H9 (cell line): ENCODE results near the gene TSPO2. TPM values are rescaled to one million over a fixed set of nuclear protein-coding genes. Genes with fewer than 3 reads are reported as not detected.

Source experiments
- DNase-seq: peaks from one replicate; pipeline ENCODE4 v3.0.0-alpha.2; 2017
- H2AFZ ChIP-seq: one replicate; pipeline ENCODE4 v1.6.1; 2013; ENCODE audit warnings: mild to moderate bottlenecking, low read length, control low read depth, moderate library complexity
- H2AK5ac ChIP-seq: 2 replicates; pipeline ENCODE4 v1.6.1; 2013; ENCODE audit warnings: low read length, control low read depth, mixed read lengths; ENCODE audit not compliant: insufficient read length
- H2BK120ac ChIP-seq: one replicate; pipeline ENCODE4 v1.6.1; 2013; ENCODE audit warnings: low read depth, mild to moderate bottlenecking, low read length, control low read depth, inconsistent platforms; ENCODE audit not compliant: poor library complexity, severe bottlenecking
- H2BK12ac ChIP-seq: 2 replicates; pipeline ENCODE4 v1.6.1; 2013; ENCODE audit warnings: low read length, control low read depth, mixed read lengths, low read depth; ENCODE audit not compliant: insufficient read length
- H2BK15ac ChIP-seq: 2 replicates; pipeline ENCODE4 v1.6.1; 2013; ENCODE audit warnings: low read depth, low read length, control low read depth
- H2BK20ac ChIP-seq: one replicate; pipeline ENCODE4 v1.6.1; 2013; ENCODE audit warnings: low read depth, mild to moderate bottlenecking, low read length, control low read depth, inconsistent platforms; ENCODE audit not compliant: poor library complexity, severe bottlenecking
- H2BK5ac ChIP-seq: 2 replicates; pipeline ENCODE4 v1.6.1; 2013; ENCODE audit warnings: low read length, control low read depth, mixed read lengths; ENCODE audit not compliant: insufficient read length
- H3K14ac ChIP-seq: 2 replicates; pipeline ENCODE4 v1.6.1; 2013; ENCODE audit warnings: low read length, control low read depth; ENCODE audit not compliant: insufficient read depth
- H3K18ac ChIP-seq: 2 replicates; pipeline ENCODE4 v1.6.1; 2013; ENCODE audit warnings: low read depth, mild to moderate bottlenecking, mixed read lengths, low read length, control low read depth; ENCODE audit not compliant: insufficient read length
- H3K23ac ChIP-seq: 2 replicates; pipeline ENCODE4 v1.6.1; 2013; ENCODE audit warnings: low read length, control low read depth, mixed read lengths, low read depth; ENCODE audit not compliant: insufficient read length
- H3K23me2 ChIP-seq: 2 replicates; pipeline ENCODE4 v1.6.1; 2013; ENCODE audit warnings: low read depth, mild to moderate bottlenecking, mixed read lengths, low read length, control low read depth; ENCODE audit not compliant: insufficient read length, poor library complexity, severe bottlenecking
- H3K27ac ChIP-seq: 2 replicates; pipeline ENCODE4 v1.5.1; 2013; ENCODE audit warnings: low read length, control low read depth, mixed read lengths, low read depth; ENCODE audit not compliant: insufficient read length
- H3K27me3 ChIP-seq: 2 replicates; pipeline ENCODE4 v1.6.1; 2013; ENCODE audit warnings: low read length, control low read depth, inconsistent platforms; ENCODE audit not compliant: insufficient read depth
- H3K4ac ChIP-seq: 2 replicates; pipeline ENCODE4 v1.6.1; 2013; ENCODE audit warnings: low read depth, mild to moderate bottlenecking, control low read depth, inconsistent platforms, low read length, moderate library complexity
- H3K4me1 ChIP-seq: 2 replicates; pipeline ENCODE4 v1.6.1; 2013; ENCODE audit warnings: low read length, control low read depth, inconsistent platforms; ENCODE audit not compliant: insufficient read depth
- H3K4me2 ChIP-seq: 2 replicates; pipeline ENCODE4 v1.6.1; 2013; ENCODE audit warnings: low read length, control low read depth, mixed read lengths; ENCODE audit not compliant: insufficient read length, insufficient read depth
- H3K56ac ChIP-seq: 2 replicates; pipeline ENCODE4 v1.6.1; 2013; ENCODE audit warnings: low read depth, mild to moderate bottlenecking, mixed read lengths, low read length, control low read depth; ENCODE audit not compliant: insufficient read length
- H3K79me1 ChIP-seq: 2 replicates; pipeline ENCODE4 v1.6.1; 2013; ENCODE audit warnings: low read depth, mild to moderate bottlenecking, moderate library complexity, low read length, control low read depth, inconsistent platforms; ENCODE audit not compliant: insufficient read depth, poor library complexity, severe bottlenecking
- H3K79me2 ChIP-seq: 2 replicates; pipeline ENCODE4 v1.6.1; 2013; ENCODE audit warnings: low read length, control low read depth, inconsistent platforms; ENCODE audit not compliant: insufficient read depth
- H3K9ac ChIP-seq: 2 replicates; pipeline ENCODE4 v1.6.1; 2013; ENCODE audit warnings: low read length, control low read depth, mixed read lengths; ENCODE audit not compliant: insufficient read length; ENCODE audit errors: extremely low read depth
- H3K9me3 ChIP-seq: one replicate; pipeline ENCODE4 v1.6.1; 2013; ENCODE audit warnings: low read depth, low read length, inconsistent platforms; ENCODE audit not compliant: control insufficient read depth
- H3T11ph ChIP-seq: one replicate; pipeline ENCODE4 v1.6.1; 2013; ENCODE audit warnings: mild to moderate bottlenecking, low read length, control low read depth, inconsistent platforms
- H4K20me1 ChIP-seq: one replicate; pipeline ENCODE4 v1.6.1; 2013; ENCODE audit not compliant: control insufficient read depth, insufficient read length, insufficient read depth
- H4K5ac ChIP-seq: 2 replicates; pipeline ENCODE4 v1.6.1; 2013; ENCODE audit warnings: low read depth, mild to moderate bottlenecking, mixed read lengths, low read length, control low read depth; ENCODE audit not compliant: insufficient read length
- H4K8ac ChIP-seq: replicated peaks from 2 replicates; pipeline ENCODE4 v1.6.1; 2013; ENCODE audit warnings: low read length, control low read depth, mixed read lengths, low read depth; ENCODE audit not compliant: insufficient read length
- H4K91ac ChIP-seq: 2 replicates; pipeline ENCODE4 v1.6.1; 2013; ENCODE audit warnings: low read depth, mild to moderate bottlenecking, moderate library complexity, mixed read lengths, low read length, control low read depth; ENCODE audit not compliant: insufficient read length
- H3K27ac Mint-ChIP-seq, 3 experiments: 2 replicates in 2 of 3; 3 replicates in 1 of 3; pipeline ENCODE4 v1.8.0; 2020 to 2021; ENCODE audit warnings: mixed read lengths in 3 of 3, mild to moderate bottlenecking in 1 of 3, moderate library complexity in 1 of 3
- H3K27me3 Mint-ChIP-seq: 2 replicates; pipeline ENCODE4 v1.8.0; 2021; ENCODE audit warnings: low read depth, mild to moderate bottlenecking, moderate library complexity, mixed read lengths
- H3K36me3 Mint-ChIP-seq, 3 experiments: 2 replicates in 2 of 3; 3 replicates in 1 of 3; pipeline ENCODE4 v1.8.0; 2020 to 2021; ENCODE audit warnings: low read depth in 3 of 3, mixed read lengths in 3 of 3; ENCODE audit not compliant: insufficient read depth in 1 of 3
- H3K4me1 Mint-ChIP-seq, 2 experiments: 2 replicates each; pipeline ENCODE4 v1.8.0; 2020; ENCODE audit warnings: mixed read lengths in 2 of 2
- H3K4me3 Mint-ChIP-seq, 2 experiments: 2 replicates in 1 of 2; 3 replicates in 1 of 2; pipeline ENCODE4 v1.8.0; 2020 to 2021; ENCODE audit warnings: mild to moderate bottlenecking in 2 of 2, mixed read lengths in 2 of 2, moderate library complexity in 1 of 2
- H3K9me3 Mint-ChIP-seq, 2 experiments: 2 replicates in 1 of 2; 3 replicates in 1 of 2; pipeline ENCODE4 v1.8.0; 2020; ENCODE audit warnings: mild to moderate bottlenecking in 2 of 2, mixed read lengths in 2 of 2, moderate library complexity in 1 of 2
- CTCF ChIP-seq: fragments of 200-600 bp; sonication (generic); conservative IDR thresholded peaks from 3 replicates; pipeline ENCODE4 v1.8.0; 2021; ENCODE audit warnings: antibody characterized with exemption, mild to moderate bottlenecking
- WGBS: extraction: QIAGEN DNeasy Blood & Tissue Kit; methylation state at CpG from one replicate; pipeline ENCODE4 v1.1.7; 2013; ENCODE audit warnings: missing lambda C conversion rate, low lambda C conversion rate, mixed read lengths; ENCODE audit not compliant: insufficient read length; ENCODE audit errors: extremely low coverage; 5-methylcytosine and 5-hydroxymethylcytosine counted together
- total RNA-seq: library from RNA; stranded (reverse); gene quantifications from 2 replicates; pipeline ENCODE4 v1.2.1, GENCODE V29; 2021

TSPO2 gene
- total RNA-seq, 1 experiment from 2014 or later, result not detected

- H2BK12ac ChIP-seq, result no peak overlapping the region
- H3K79me2 ChIP-seq, result no peaks in the 10 kb centered on the region
- Mint-ChIP-seq H3K36me3 (peaks cover 2 to 47% (median 38%) of the 10 kb centered on the region in 3 experiments; a peak in 5 of 7 replicates), H3K27me3 (no peaks in the 10 kb centered on the region), H3K9me3 (no peaks in the 10 kb centered on the region), H3K27ac (no peak overlapping the region), H3K4me1 (peaks cover 0 to 8% of the 10 kb centered on the region in 2 experiments; a peak in 3 of 4 replicates), H3K4me3 (no peak overlapping the region)
- H3K23ac ChIP-seq, result no peak overlapping the region
- no peak overlapping the region for H4K5ac ChIP-seq
- no peak overlapping the region for H3K4ac ChIP-seq
- no peak overlapping the region for H3T11ph ChIP-seq
- H3K27me3 ChIP-seq, result no peaks in the 10 kb centered on the region
- H4K20me1 ChIP-seq, result no peaks in the 10 kb centered on the region
- H3K9ac ChIP-seq, result no peak overlapping the region
- no peak overlapping the region for H2AFZ ChIP-seq
- H3K56ac ChIP-seq, result no peak overlapping the region
- no peaks in the 10 kb centered on the region for H3K79me1 ChIP-seq
- no peak overlapping the region for H3K18ac ChIP-seq
- no peaks in the 10 kb centered on the region for H3K23me2 ChIP-seq
- no peak overlapping the region for H3K27ac ChIP-seq
- no peak overlapping the region for H2AK5ac ChIP-seq
- no peak overlapping the region for H4K91ac ChIP-seq
- no peaks in the 10 kb centered on the region for H3K9me3 ChIP-seq
- H3K4me2 ChIP-seq, result no peak overlapping the region
- H2BK15ac ChIP-seq, result no peak overlapping the region
- TF ChIP-seq CTCF, result no peak
- no peak overlapping the region for H2BK120ac ChIP-seq
- H3K14ac ChIP-seq, result no peak overlapping the region
- H3K4me1 ChIP-seq, result no peaks in the 10 kb centered on the region
- no peak overlapping the region for H4K8ac ChIP-seq
- DNase-seq, result no peak
- H2BK20ac ChIP-seq, result no peak overlapping the region
- H2BK5ac ChIP-seq, result no peak overlapping the region
- WGBS, result no CpG with 5 or more reads among the region's 5 CpGs
These were observed 22.6 kb downstream of the TSPO2 start for GRCh38 chr6:41064841-41065240.
